ENCODE measurements around the gene PWWP2B. TPM values are rescaled to one million over a fixed set of nuclear protein-coding genes. Genes with fewer than 3 reads are reported as not detected.

PWWP2B gene
- total and polyA plus RNA-seq, 10 of the 15 experiments (the other 5 are each of a cell fraction or from before 2014, with no cell fraction given): 0.04 to 0.87 (median 0.35) TPM; not detected in 4

DNA sequence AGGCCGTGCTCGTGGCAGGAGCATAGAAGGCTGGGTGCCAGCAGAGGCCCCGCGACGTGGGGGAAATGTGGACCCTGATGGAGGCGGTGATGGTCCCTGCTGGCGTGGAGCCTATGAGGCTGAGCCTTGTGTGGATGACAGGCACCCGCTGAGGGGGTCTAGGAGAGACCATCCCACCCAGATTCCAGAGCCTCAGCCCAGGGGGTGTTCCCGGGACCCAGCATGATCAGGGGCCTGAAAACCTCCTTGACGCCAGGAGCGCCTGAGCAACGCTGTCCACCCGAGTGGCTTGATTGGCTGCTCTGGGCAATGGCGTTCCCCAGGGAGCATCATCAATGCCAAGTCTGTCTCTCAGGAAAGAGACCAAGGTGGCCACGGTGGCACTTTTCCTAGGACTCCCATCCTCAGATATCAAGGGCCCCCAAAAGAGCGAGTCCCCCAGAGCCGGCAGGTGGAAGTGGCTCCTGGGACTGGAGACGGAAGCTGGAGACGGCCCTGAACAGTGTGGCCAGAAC lies 61.1 kb downstream of the PWWP2B start (continued):
- TF ChIP-seq, protein P1, sequence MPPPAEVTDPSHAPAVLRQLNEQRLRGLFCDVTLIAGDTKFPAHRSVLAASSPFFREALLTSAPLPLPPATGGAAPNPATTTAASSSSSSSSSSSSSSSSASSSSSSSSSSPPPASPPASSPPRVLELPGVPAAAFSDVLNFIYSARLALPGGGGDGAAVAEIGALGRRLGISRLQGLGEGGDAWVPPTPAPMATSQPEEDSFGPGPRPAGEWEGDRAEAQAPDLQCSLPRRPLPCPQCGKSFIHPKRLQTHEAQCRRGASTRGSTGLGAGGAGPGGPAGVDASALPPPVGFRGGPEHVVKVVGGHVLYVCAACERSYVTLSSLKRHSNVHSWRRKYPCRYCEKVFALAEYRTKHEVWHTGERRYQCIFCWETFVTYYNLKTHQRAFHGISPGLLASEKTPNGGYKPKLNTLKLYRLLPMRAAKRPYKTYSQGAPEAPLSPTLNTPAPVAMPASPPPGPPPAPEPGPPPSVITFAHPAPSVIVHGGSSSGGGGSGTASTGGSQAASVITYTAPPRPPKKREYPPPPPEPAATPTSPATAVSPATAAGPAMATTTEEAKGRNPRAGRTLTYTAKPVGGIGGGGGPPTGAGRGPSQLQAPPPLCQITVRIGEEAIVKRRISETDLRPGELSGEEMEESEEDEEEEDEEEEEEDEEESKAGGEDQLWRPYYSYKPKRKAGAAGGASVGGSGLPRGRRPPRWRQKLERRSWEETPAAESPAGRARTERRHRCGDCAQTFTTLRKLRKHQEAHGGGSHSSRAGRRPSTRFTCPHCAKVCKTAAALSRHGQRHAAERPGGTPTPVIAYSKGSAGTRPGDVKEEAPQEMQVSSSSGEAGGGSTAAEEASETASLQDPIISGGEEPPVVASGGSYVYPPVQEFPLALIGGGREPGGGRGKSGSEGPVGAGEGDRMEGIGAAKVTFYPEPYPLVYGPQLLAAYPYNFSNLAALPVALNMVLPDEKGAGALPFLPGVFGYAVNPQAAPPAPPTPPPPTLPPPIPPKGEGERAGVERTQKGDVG (CRISPR knock-in tag; IDR thresholded peaks at IDR 0.05): no peak
- TF ChIP-seq, protein P2, sequence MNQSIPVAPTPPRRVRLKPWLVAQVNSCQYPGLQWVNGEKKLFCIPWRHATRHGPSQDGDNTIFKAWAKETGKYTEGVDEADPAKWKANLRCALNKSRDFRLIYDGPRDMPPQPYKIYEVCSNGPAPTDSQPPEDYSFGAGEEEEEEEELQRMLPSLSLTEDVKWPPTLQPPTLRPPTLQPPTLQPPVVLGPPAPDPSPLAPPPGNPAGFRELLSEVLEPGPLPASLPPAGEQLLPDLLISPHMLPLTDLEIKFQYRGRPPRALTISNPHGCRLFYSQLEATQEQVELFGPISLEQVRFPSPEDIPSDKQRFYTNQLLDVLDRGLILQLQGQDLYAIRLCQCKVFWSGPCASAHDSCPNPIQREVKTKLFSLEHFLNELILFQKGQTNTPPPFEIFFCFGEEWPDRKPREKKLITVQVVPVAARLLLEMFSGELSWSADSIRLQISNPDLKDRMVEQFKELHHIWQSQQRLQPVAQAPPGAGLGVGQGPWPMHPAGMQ (IDR thresholded peaks at IDR 0.05; ENCODE audit: borderline replicate concordance): no peak

DNA sequence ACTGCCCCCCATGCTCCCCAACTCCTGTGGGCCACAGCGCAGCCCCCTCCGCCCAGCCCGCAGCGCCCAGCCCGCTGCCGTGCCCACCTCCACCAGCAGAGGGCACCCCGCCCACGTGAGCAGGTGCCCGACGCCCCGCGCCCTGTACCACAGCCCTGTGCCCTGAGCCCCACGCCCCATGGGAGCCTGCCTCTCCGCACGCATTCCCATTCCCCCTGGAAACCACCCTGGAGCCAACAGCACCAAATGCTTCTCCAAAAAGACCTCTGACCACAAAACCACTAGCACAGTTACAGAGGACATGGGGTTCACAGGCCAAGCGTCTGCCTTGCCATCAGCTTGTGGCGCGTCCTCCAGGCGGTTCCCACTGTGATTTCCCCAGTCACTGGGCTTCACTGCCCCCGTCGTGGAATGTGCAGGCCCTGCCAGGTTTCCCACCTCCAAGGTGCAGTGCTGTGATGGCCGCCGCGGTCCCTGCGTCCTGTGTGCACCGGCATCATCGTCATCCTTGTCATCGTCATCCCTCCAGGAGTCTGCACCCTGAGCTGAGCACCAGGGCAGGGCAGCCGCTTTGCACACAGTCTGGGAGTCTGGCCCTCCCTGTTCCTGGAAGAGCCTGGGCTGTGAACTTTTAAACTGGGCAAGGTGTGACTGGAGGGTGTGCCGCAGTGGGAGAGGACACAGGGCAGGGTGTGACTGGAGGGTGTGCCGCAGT lies 61.7 kb downstream of the PWWP2B start:
- H3K9ac ChIP-seq (ENCODE audit: control insufficient read depth, insufficient read depth, low read length): no peak overlapping the region
- ChIA-PET SMC1A (ENCODE audit: uncharacterized antibody, unreplicated experiment) (interaction anchor here (1.0 to 3.1 kb wide), 14 partner anchors 13 to 180 kb away, joined by 3 to 33 read pairs (median 4); no protein-coding TSS in a partner anchor), CTCF (interaction anchor here (1.0 to 3.2 kb wide), 14 partner anchors 71 to 235 kb away, joined by 3 to 25 read pairs (median 8); no protein-coding TSS in a partner anchor), RAD21 (ENCODE audit: unreplicated experiment) (interaction anchor here (0.8 to 3.1 kb wide), 13 partner anchors 21 to 184 kb away, joined by 3 to 23 read pairs (median 5); no protein-coding TSS in a partner anchor), POLR2A (no interaction called here)
- no peak overlapping the region for H3K4me2 ChIP-seq (ENCODE audit: control insufficient read depth, insufficient read depth)
- FAIRE-seq (no peak), DNase-seq (ENCODE audit: low read depth, low spot score) (no peak), ATAC-seq (peak; percentile 90)
- H3K79me2 ChIP-seq (ENCODE audit: control insufficient read depth, insufficient read depth, low read length): no peaks in the 10 kb centered on the region
- in situ Hi-C loops (cut with MboI): loop anchor here (5.0 to 10.0 kb wide), 3 partner anchors 74 to 564 kb away; no protein-coding TSS in a partner anchor
- no peak overlapping the region for H3K27ac ChIP-seq (ENCODE audit: control insufficient read depth, insufficient read depth)
- H3K4me1 ChIP-seq (ENCODE audit: control insufficient read depth, insufficient read depth, low read length): no peaks in the 10 kb centered on the region
- WGBS (ENCODE audit: insufficient coverage, insufficient replicate concordance, low lambda C conversion rate, missing lambda C conversion rate): 45% methylated on average over 24 of the region's 31 CpGs
- H3K4me3 ChIP-seq: no peak overlapping the region
- no peak overlapping the region for H2AFZ ChIP-seq (ENCODE audit: control insufficient read depth, low read depth, low read length)
- no peaks in the 10 kb centered on the region for H3K9me3 ChIP-seq (replicated peaks; ENCODE audit: control insufficient read depth, insufficient read depth, low read length)
- BruUV-seq (replicated peaks): no TSS peak
- no peaks in the 10 kb centered on the region for H4K20me1 ChIP-seq (ENCODE audit: control insufficient read depth, insufficient read depth)
- no peaks in the 10 kb centered on the region; a peak in 2 of 4 replicates for H3K27me3 ChIP-seq (replicated peaks in 1 of 2; ENCODE audit: control insufficient read depth in 2 of 2, insufficient read depth in 2 of 2, low read length in 1 of 2)
- intact Hi-C loops (cut with micrococcal nuclease; ENCODE audit: unreplicated experiment): loop anchor here (1.0 to 5.0 kb wide), 2 partner anchors 119 to 179 kb away; no protein-coding TSS in a partner anchor
- H3K36me3 ChIP-seq (ENCODE audit: control insufficient read depth in 2 of 2, insufficient read depth in 2 of 2, low read length in 1 of 2): no peaks in the 10 kb centered on the region
- TF ChIP-seq, protein P3, sequence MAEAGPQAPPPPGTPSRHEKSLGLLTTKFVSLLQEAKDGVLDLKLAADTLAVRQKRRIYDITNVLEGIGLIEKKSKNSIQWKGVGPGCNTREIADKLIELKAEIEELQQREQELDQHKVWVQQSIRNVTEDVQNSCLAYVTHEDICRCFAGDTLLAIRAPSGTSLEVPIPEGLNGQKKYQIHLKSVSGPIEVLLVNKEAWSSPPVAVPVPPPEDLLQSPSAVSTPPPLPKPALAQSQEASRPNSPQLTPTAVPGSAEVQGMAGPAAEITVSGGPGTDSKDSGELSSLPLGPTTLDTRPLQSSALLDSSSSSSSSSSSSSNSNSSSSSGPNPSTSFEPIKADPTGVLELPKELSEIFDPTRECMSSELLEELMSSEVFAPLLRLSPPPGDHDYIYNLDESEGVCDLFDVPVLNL (IDR thresholded peaks at IDR 0.05; ENCODE audit: low read depth, low read length): no peak
- TF ChIP-seq, protein P4, sequence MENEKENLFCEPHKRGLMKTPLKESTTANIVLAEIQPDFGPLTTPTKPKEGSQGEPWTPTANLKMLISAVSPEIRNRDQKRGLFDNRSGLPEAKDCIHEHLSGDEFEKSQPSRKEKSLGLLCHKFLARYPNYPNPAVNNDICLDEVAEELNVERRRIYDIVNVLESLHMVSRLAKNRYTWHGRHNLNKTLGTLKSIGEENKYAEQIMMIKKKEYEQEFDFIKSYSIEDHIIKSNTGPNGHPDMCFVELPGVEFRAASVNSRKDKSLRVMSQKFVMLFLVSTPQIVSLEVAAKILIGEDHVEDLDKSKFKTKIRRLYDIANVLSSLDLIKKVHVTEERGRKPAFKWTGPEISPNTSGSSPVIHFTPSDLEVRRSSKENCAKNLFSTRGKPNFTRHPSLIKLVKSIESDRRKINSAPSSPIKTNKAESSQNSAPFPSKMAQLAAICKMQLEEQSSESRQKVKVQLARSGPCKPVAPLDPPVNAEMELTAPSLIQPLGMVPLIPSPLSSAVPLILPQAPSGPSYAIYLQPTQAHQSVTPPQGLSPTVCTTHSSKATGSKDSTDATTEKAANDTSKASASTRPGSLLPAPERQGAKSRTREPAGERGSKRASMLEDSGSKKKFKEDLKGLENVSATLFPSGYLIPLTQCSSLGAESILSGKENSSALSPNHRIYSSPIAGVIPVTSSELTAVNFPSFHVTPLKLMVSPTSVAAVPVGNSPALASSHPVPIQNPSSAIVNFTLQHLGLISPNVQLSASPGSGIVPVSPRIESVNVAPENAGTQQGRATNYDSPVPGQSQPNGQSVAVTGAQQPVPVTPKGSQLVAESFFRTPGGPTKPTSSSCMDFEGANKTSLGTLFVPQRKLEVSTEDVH (IDR thresholded peaks at IDR 0.05; ENCODE audit: low read depth, partially characterized antibody): no peak
- TF ChIP-seq DPF2 (IDR thresholded peaks at IDR 0.05) (peak; percentile 36; the same call in 1 of the 2 replicates), IKZF1 (conservative IDR thresholded peaks at IDR 0.05) (peak; percentile 52), SMC3 (IDR thresholded peaks at IDR 0.05; ENCODE audit: borderline replicate concordance, low read length) (peak; percentile 95), BHLHE40 (IDR thresholded peaks at IDR 0.05; ENCODE audit: borderline replicate concordance in 1 of 2, low read depth in 2 of 2, low read length in 1 of 2) (peak; percentile 39 to 78; a peak in 2 of 4 replicates)
